ENCODE data around the gene MMP21. TPM values are rescaled to one million over a fixed set of nuclear protein-coding genes. Genes with fewer than 3 reads are reported as not detected.

Gene MMP21
- total and polyA plus RNA-seq, 2 experiments from 2014 or later, result not detected

DNA sequence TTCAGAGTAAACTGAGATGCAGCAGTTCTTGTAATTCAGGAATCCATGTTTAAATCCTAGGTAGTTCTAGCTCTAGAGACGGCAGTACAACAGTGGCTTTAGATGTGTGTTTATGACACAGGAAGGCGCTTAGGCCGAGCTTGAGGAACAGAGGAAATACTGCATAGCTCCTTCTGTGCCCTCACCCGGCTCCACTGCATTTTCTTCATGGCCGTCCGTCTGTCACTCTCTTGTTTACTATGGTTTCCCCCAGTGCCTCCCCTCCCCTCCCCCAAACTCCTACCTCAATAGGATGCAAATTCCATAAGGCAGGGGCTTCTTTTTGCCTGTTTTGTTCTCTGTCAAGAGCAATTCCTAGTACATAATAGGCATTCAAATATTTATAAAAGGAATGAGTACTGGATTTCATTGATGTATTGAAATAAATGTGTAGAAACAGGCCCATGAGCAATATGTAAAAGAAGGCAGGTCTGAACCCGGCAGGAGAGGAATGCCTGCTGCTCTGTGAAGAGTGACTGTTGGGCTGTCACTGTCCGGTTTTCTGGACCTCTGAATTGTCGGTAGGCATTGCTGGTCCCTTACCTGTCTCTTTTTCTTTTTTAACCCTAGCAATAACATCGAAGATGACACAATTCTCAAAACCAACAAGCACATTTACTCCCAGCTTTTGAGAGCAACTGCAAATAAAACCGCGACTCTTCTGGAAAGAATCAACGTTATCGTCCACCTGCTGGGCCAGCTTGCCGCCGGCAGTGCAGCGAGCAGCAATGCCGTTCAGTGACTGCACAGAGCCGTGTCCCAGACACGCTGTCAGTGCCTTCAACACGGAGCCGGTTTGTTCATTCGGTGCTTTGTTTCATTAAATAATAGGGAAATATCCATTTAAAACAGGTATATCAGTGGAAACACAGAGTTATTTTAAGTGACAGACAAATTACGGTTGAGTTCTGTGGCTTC, 12.7 kb downstream of the MMP21 start:
- Histone ChIP-seq H3K36me3 (ENCODE audit: low read depth) (peaks cover 36% of the 10 kb centered on the region), H3K9ac (no peak overlapping the region)
- WGBS, 2 experiments (ENCODE audit: low coverage in 1 of 2, low lambda C conversion rate in 2 of 2, missing lambda C conversion rate in 2 of 2), result 92 to 93% methylated on average over 24 of the region's 24 CpGs

DNA sequence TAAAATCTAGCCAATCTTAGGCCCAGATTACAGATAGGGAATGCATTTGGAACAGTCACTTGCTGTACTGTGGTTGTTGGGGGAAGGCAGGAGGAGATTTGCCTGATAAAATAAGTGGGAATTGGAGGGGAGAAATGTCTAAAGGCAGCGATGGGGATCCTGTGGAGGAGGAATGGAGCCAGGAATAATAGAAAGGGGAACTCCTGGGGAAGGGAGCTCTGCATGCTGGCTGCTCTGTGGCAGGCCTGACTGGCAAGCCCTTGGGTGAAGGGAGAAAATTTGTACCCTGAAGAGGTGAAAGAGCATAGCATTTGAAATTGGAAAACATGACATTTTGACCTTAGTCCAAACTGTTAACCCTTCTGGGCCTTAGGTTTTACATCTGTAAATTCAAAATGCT, 13.7 kb downstream of the MMP21 start:
- Histone ChIP-seq H3K9me3 (ENCODE audit: low read depth) (no peaks in the 10 kb centered on the region), H3K27me3 (replicated peaks; ENCODE audit: insufficient read depth) (no peaks in the 10 kb centered on the region), H3K36me3 (ENCODE audit: low read depth) (peaks cover 46% of the 10 kb centered on the region), H4K20me1 (ENCODE audit: insufficient read depth) (no peaks in the 10 kb centered on the region), H3K79me2 (ENCODE audit: insufficient read depth) (peaks cover 7% of the 10 kb centered on the region; the same call in 1 of the 2 replicates), H3K9me2 (ENCODE audit: insufficient read depth) (no peaks in the 10 kb centered on the region), H3F3A (ENCODE audit: insufficient read depth) (no peaks in the 10 kb centered on the region), H3K4me1 (ENCODE audit: insufficient read depth) (no peaks in the 10 kb centered on the region), H3K9ac (no peak overlapping the region), H2AFZ (no peak overlapping the region), H3K4me2 (ENCODE audit: unreplicated experiment) (no peak overlapping the region), H3K27ac (no peak overlapping the region), H3K4me3 (no peak overlapping the region)
- in situ Hi-C loops (cut with MboI), result no loop called here
- WGBS, 2 experiments (ENCODE audit: low coverage in 1 of 2, low lambda C conversion rate in 2 of 2, missing lambda C conversion rate in 2 of 2), result 6 to 29% methylated on average over 1 of the region's 1 CpG
- no peak for DNase-seq
- TF ChIP-seq EZH2 (IDR thresholded peaks at IDR 0.05; ENCODE audit: insufficient read depth, poor library complexity, severe bottlenecking) (no peak), EZH2phosphoT487 (IDR thresholded peaks at IDR 0.05; ENCODE audit: insufficient read depth, low read depth) (no peak)

More for the DNA sequence above, 12.7 kb downstream of the MMP21 start:
- H3K4me3 ChIP-seq, result no peak overlapping the region
- no peaks in the 10 kb centered on the region for H3K9me3 ChIP-seq (ENCODE audit: low read depth)
- H3K27ac ChIP-seq, result no peak overlapping the region
- no peak overlapping the region for H3K4me2 ChIP-seq (ENCODE audit: unreplicated experiment)
- in situ Hi-C loops (cut with MboI), result no loop called here
- no peaks in the 10 kb centered on the region for H3K79me2 ChIP-seq (ENCODE audit: insufficient read depth)
- H3K27me3 ChIP-seq (replicated peaks; ENCODE audit: insufficient read depth), result no peaks in the 10 kb centered on the region
- H2AFZ ChIP-seq, result no peak overlapping the region
- H3K4me1 ChIP-seq (ENCODE audit: insufficient read depth), result no peaks in the 10 kb centered on the region
- H4K20me1 ChIP-seq (ENCODE audit: insufficient read depth), result no peaks in the 10 kb centered on the region
- TF ChIP-seq EZH2phosphoT487 (IDR thresholded peaks at IDR 0.05; ENCODE audit: insufficient read depth, low read depth), result no peak
- no peak for TF ChIP-seq EZH2 (IDR thresholded peaks at IDR 0.05; ENCODE audit: insufficient read depth, poor library complexity, severe bottlenecking)
- no peaks in the 10 kb centered on the region for H3K9me2 ChIP-seq (ENCODE audit: insufficient read depth)
- no peak for DNase-seq
- H3F3A ChIP-seq (ENCODE audit: insufficient read depth), result no peaks in the 10 kb centered on the region

DNA sequence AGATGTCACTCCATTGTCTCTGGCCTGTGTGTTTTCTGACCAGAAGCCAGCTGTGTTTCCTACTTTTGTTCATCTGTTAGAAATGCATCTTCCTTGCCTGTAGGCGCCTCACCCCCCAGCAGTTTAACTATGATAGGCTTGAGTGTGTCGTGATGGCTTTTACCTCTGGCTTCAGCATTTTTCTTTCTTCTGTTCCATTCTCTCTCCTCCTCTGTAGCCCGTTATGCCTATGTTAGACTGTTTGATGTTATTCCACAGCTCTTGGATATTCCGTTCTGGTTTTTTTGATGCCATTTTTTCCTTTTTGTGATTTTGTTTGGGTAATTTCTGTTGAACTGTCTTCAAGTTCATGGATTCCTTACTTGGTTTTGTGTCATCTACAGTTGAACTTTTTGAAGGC, 17.9 kb downstream of the MMP21 start:
- in situ Hi-C loops (cut with MboI), result no loop called here

DNA sequence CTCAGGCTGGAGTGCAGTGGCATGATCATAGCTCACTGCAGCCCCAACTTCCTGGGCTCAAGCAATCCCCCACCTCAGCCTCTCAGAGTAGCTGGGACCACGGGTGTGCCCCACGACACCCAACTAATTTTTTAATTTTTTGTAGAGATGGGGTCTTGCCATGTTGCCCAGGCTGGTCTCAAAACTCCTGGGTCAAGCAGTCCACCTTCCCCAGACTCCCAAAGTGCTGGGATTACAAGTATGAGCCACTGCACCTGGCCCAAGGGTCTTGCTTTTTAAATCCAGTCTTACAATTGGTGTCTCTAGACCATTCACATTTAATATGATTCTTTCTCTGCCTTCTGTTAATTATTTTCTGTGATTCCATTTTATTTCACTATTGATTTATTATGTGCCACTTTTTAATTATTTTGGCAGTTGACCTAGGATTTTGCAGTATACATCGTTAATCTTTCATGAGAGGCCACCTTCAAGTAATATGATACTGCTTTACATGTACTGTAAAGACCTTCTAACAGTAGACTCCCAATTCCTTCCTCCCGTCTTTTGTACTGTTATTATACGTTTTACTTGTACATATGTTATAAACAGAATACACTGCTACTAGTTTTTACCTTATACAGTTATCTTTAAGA, 18.7 kb downstream of the MMP21 start:
- no peak overlapping the region for H2AFZ ChIP-seq
- no peaks in the 10 kb centered on the region for H3F3A ChIP-seq (ENCODE audit: insufficient read depth)
- in situ Hi-C loops (cut with MboI), result no loop called here
- H3K9me2 ChIP-seq (ENCODE audit: insufficient read depth), result no peaks in the 10 kb centered on the region
- TF ChIP-seq EZH2phosphoT487 (IDR thresholded peaks at IDR 0.05; ENCODE audit: insufficient read depth, low read depth), result no peak
- TF ChIP-seq EZH2 (IDR thresholded peaks at IDR 0.05; ENCODE audit: insufficient read depth, poor library complexity, severe bottlenecking), result no peak
- no peak overlapping the region for H3K4me3 ChIP-seq
- H3K27ac ChIP-seq, result no peak overlapping the region
- H3K9me3 ChIP-seq (ENCODE audit: low read depth), result no peaks in the 10 kb centered on the region
- no peak overlapping the region for H3K9ac ChIP-seq
- peaks cover 54% of the 10 kb centered on the region for H3K36me3 ChIP-seq (ENCODE audit: low read depth)
- H3K4me2 ChIP-seq (ENCODE audit: unreplicated experiment), result no peak overlapping the region
- no peak for DNase-seq
- no peaks in the 10 kb centered on the region for H3K27me3 ChIP-seq (replicated peaks; ENCODE audit: insufficient read depth)
- H3K4me1 ChIP-seq (ENCODE audit: insufficient read depth), result no peaks in the 10 kb centered on the region
- no peaks in the 10 kb centered on the region for H4K20me1 ChIP-seq (ENCODE audit: insufficient read depth)
- peaks cover 16% of the 10 kb centered on the region for H3K79me2 ChIP-seq (ENCODE audit: insufficient read depth)
- 97 to 98% methylated on average over 5 of the region's 5 CpGs for WGBS, 2 experiments (ENCODE audit: low coverage in 1 of 2, low lambda C conversion rate in 2 of 2, missing lambda C conversion rate in 2 of 2)

More for the DNA sequence above, 17.9 kb downstream of the MMP21 start:
- H3K27me3 ChIP-seq (replicated peaks; ENCODE audit: insufficient read depth), result no peaks in the 10 kb centered on the region
- H4K20me1 ChIP-seq (ENCODE audit: insufficient read depth), result no peaks in the 10 kb centered on the region
- no peaks in the 10 kb centered on the region for H3K9me3 ChIP-seq (ENCODE audit: low read depth)
- peaks cover 54% of the 10 kb centered on the region for H3K36me3 ChIP-seq (ENCODE audit: low read depth)
- no peak overlapping the region for H2AFZ ChIP-seq
- no peaks in the 10 kb centered on the region for H3K4me1 ChIP-seq (ENCODE audit: insufficient read depth)
- TF ChIP-seq EZH2phosphoT487 (IDR thresholded peaks at IDR 0.05; ENCODE audit: insufficient read depth, low read depth) (no peak), EZH2 (IDR thresholded peaks at IDR 0.05; ENCODE audit: insufficient read depth, poor library complexity, severe bottlenecking) (no peak)
- H3F3A ChIP-seq (ENCODE audit: insufficient read depth), result no peaks in the 10 kb centered on the region
- no peak for DNase-seq
- no peak overlapping the region for H3K9ac ChIP-seq
- H3K79me2 ChIP-seq (ENCODE audit: insufficient read depth), result peaks cover 16% of the 10 kb centered on the region
- no peak overlapping the region for H3K27ac ChIP-seq
- H3K4me3 ChIP-seq, result no peak overlapping the region
- H3K9me2 ChIP-seq (ENCODE audit: insufficient read depth), result no peaks in the 10 kb centered on the region
- no peak overlapping the region for H3K4me2 ChIP-seq (ENCODE audit: unreplicated experiment)
- WGBS, 2 experiments (ENCODE audit: low coverage in 1 of 2, low lambda C conversion rate in 2 of 2, missing lambda C conversion rate in 2 of 2), result 96 to 99% methylated on average over 4 of the region's 4 CpGs
